Mammary epithelial cell (primary cell): ENCODE results near the gene MFSD1.

Experiments used
- EZH2 ChIP-seq: IDR thresholded peaks from 2 replicates; pipeline ENCODE4 v1.6.1; 2012; ENCODE audit warnings: low read length, inconsistent platforms, borderline replicate concordance
- TF ChIP-seq, protein P1 (sequence below), 2 donors: IDR thresholded peaks in 1 of 2; conservative IDR thresholded peaks in 1 of 2; 2 replicates each; pipeline ENCODE4 v1.5.1; 2011 to 2012; ENCODE audit warnings: inconsistent platforms in 2 of 2, low read length in 2 of 2, mild to moderate bottlenecking in 2 of 2, control low read depth in 1 of 2, low read depth in 1 of 2; ENCODE audit not compliant: insufficient read depth in 1 of 2; ENCODE audit errors: extremely low read depth in 1 of 2

DNA sequence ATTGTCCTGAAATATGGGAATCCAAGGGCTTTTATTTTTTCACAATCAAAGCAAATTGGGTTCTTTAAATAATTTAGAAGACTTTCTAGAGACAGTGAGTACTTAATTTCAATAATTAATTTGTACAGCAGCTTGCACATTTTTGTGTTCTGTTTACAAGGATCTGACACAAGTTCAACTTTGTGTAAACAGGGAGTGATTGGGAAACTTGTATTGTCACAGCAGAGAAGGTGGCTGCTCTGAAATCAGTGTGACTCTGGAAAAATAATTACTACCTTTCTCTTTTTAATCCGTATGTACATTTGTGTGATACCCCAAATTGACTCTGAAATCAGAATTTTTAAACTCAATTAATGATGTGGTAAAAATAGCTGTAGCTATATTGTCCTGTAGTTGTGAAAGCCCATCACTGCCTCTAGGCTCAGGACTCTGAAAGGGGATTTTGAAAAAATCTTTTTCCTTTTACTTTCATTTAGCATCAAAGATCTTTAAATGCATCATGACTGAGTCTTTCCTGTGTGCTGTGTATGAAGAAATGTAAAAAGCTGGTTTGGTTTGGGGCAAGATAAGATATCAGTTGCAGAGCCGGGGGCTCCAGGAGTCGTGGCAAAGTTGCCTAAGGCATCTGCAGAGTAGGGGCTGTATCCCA is 45.1 kb downstream of the MFSD1 start:
- TF ChIP-seq, protein P1, sequence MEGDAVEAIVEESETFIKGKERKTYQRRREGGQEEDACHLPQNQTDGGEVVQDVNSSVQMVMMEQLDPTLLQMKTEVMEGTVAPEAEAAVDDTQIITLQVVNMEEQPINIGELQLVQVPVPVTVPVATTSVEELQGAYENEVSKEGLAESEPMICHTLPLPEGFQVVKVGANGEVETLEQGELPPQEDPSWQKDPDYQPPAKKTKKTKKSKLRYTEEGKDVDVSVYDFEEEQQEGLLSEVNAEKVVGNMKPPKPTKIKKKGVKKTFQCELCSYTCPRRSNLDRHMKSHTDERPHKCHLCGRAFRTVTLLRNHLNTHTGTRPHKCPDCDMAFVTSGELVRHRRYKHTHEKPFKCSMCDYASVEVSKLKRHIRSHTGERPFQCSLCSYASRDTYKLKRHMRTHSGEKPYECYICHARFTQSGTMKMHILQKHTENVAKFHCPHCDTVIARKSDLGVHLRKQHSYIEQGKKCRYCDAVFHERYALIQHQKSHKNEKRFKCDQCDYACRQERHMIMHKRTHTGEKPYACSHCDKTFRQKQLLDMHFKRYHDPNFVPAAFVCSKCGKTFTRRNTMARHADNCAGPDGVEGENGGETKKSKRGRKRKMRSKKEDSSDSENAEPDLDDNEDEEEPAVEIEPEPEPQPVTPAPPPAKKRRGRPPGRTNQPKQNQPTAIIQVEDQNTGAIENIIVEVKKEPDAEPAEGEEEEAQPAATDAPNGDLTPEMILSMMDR (conservative IDR thresholded peaks at IDR 0.05 in 1 of 2, IDR thresholded peaks at IDR 0.05 in 1 of 2; ENCODE audit: extremely low read depth in 1 of 2, insufficient read depth in 1 of 2, low read depth in 1 of 2, low read length in 2 of 2), result no peak
- no peak for TF ChIP-seq EZH2
